ENCODE results near the gene HMMR.

The HMMR gene

GRCh38 chr5:163497315-163497714, 36.9 kb downstream of the HMMR start:
- Histone ChIP-seq H3K9ac (no peak overlapping the region), H3K4me3 (IDR thresholded peaks at IDR 0.05; ENCODE audit: insufficient read depth, low read depth, low read length) (no peak overlapping the region), H3K27ac (no peak overlapping the region), H3K27me3 (ENCODE audit: insufficient read depth, low read depth) (no peaks in the 10 kb centered on the region), H3K79me2 (ENCODE audit: insufficient read depth, low read depth) (no peaks in the 10 kb centered on the region), H3K4me1 (ENCODE audit: low read depth, poor library complexity, severe bottlenecking) (no peaks in the 10 kb centered on the region), H3K4me2 (no peak overlapping the region), H3K36me3 (ENCODE audit: insufficient read depth) (no peaks in the 10 kb centered on the region), H4K20me1 (ENCODE audit: insufficient read depth) (no peaks in the 10 kb centered on the region), H2AFZ (ENCODE audit: low read depth) (no peak overlapping the region)
- TF ChIP-seq CTCF (conservative IDR thresholded peaks at IDR 0.05; ENCODE audit: low read depth, low read length) = no peak

GRCh38 chr5:163498886-163499285, 38.5 kb downstream of the HMMR start:
- peaks cover 3% of the 10 kb centered on the region for H3K4me1 ChIP-seq (ENCODE audit: low read depth, poor library complexity, severe bottlenecking)
- H3K79me2 ChIP-seq (ENCODE audit: insufficient read depth, low read depth) = no peaks in the 10 kb centered on the region
- H3K9ac ChIP-seq = no peak overlapping the region
- H3K4me3 ChIP-seq (IDR thresholded peaks at IDR 0.05; ENCODE audit: insufficient read depth, low read depth, low read length) = no peak overlapping the region
- H4K20me1 ChIP-seq (ENCODE audit: insufficient read depth) = no peaks in the 10 kb centered on the region
- H3K27me3 ChIP-seq (ENCODE audit: insufficient read depth, low read depth) = no peaks in the 10 kb centered on the region
- H3K36me3 ChIP-seq (ENCODE audit: insufficient read depth) = no peaks in the 10 kb centered on the region
- no peak overlapping the region for H3K4me2 ChIP-seq
- TF ChIP-seq CTCF (conservative IDR thresholded peaks at IDR 0.05; ENCODE audit: low read depth, low read length) = no peak
- no peak overlapping the region for H2AFZ ChIP-seq (ENCODE audit: low read depth)
- no peak overlapping the region for H3K27ac ChIP-seq

- Histone ChIP-seq H2AFZ (ENCODE audit: low read depth) (peak overlapping the region; percentile 88), H3K27me3 (ENCODE audit: insufficient read depth, low read depth) (no peaks in the 10 kb centered on the region), H4K20me1 (ENCODE audit: insufficient read depth) (0 out of 2 replicates have a peak, but pooled peaks cover 6% of the 10 kb centered on the region), H3K79me2 (ENCODE audit: insufficient read depth, low read depth) (peaks cover 16% of the 10 kb centered on the region), H3K4me2 (peak overlapping the region; percentile 88), H3K27ac (peak overlapping the region; percentile 82; the same call in 1 of the 2 replicates), H3K4me1 (ENCODE audit: low read depth, poor library complexity, severe bottlenecking) (peaks cover 8% of the 10 kb centered on the region), H3K4me3 (IDR thresholded peaks at IDR 0.05; ENCODE audit: insufficient read depth, low read depth, low read length) (no peak overlapping the region), H3K9ac (peak overlapping the region; percentile 82; the same call in 1 of the 2 replicates), H3K36me3 (ENCODE audit: insufficient read depth) (no peaks in the 10 kb centered on the region)
- no peak for TF ChIP-seq CTCF (conservative IDR thresholded peaks at IDR 0.05; ENCODE audit: low read depth, low read length)
Observed at GRCh38 chr5:163502521-163502920, 42.1 kb downstream of the HMMR start.

- no peaks in the 10 kb centered on the region for H3K27me3 ChIP-seq (ENCODE audit: insufficient read depth, low read depth)
- peak overlapping the region; percentile 82; the same call in 1 of the 2 replicates for H3K9ac ChIP-seq
- H3K27ac ChIP-seq = peak overlapping the region; percentile 82
- H3K36me3 ChIP-seq (ENCODE audit: insufficient read depth) = no peaks in the 10 kb centered on the region
- no peak overlapping the region for H3K4me3 ChIP-seq (IDR thresholded peaks at IDR 0.05; ENCODE audit: insufficient read depth, low read depth, low read length)
- H3K4me2 ChIP-seq = peak overlapping the region; percentile 88
- TF ChIP-seq CTCF (conservative IDR thresholded peaks at IDR 0.05; ENCODE audit: low read depth, low read length) = no peak
- H3K4me1 ChIP-seq (ENCODE audit: low read depth, poor library complexity, severe bottlenecking) = peaks cover 14% of the 10 kb centered on the region
- H4K20me1 ChIP-seq (ENCODE audit: insufficient read depth) = 0 out of 2 replicates have a peak, but pooled peaks cover 6% of the 10 kb centered on the region
- peaks cover 25% of the 10 kb centered on the region for H3K79me2 ChIP-seq (ENCODE audit: insufficient read depth, low read depth)
- H2AFZ ChIP-seq (ENCODE audit: low read depth) = peak overlapping the region; percentile 88
Observed at GRCh38 chr5:163503106-163504078, 43.0 kb downstream of the HMMR start.
